Measurements from ENCODE around the gene PDS5B.
"Not testable (repeated sequence)": the region's sequence is repeated elsewhere in the genome, so short reads cannot be mapped to it uniquely, and the experiment has no call there.

Gene PDS5B

DNA sequence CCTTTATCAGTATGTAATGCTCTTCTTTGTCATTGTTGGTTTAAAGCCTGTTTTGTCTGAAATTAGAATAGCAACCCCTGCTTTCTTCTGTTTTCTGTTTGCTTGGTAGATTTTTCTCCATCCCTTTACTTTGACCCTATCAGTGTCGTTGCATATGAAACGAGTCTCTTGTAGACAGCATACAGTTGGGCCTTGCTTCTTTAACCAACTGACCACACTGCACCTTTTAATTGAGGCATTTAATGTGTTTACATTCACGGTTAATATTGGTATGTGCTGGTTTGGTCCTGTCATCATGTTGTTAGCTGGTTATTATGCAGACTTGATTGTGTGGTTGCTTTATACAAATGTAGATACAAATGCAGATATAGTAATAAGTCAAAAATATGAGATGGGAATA lies 71.1 kb downstream of the PDS5B start:
- no peak for DNase-seq

DNA sequence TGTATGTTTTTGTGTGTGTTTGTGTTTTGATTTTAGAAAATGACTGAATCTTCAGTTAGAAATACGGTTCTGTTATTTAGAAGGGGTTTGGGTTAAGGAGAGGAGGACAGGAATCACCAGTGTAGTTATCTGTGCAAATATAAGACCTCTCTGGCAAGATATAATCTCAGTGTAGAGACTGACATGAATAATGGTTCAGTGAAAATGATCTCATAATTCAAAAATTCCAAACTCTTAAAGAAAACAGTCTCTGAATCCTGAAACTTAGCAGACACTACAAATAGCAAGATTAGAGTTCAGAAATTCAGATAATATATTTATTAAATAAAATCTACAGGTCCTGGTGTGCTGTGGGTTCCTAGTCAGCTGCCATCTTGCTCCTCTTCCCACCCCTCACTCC lies 73.5 kb downstream of the PDS5B start:
- no peak for DNase-seq

- no peak for DNase-seq
These were observed 74.0 kb downstream of the PDS5B start for GRCh38 chr13:32660227-32660626.

GRCh38 chr13:32661685-32662084 lies 75.4 kb downstream of the PDS5B start:
- DNase-seq, result no peak

DNA sequence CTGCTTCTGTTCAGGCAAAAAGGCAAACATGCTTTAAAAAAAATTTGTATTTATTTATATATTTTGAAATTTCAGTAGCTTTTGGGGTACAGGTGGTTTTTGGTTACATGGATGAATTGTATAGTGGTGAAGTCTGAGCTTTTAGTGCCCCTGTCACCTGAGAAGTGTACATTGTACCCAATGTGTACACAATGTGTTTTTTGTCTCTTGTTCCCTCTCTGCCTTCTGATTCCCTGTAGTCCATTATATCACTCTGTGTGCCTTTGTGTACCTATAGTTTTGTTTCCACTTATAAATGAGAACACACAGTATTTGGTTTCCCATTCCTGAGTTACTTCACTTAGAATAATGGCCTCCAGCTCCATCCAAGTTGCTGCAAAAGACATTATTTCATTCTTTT lies 77.4 kb downstream of the PDS5B start:
- peak; percentile 23 to 28 for DNase-seq

GRCh38 chr13:32666990-32667571 lies 80.8 kb downstream of the PDS5B start:
- no peak for DNase-seq

GRCh38 chr13:32669030-32669646 lies 82.9 kb downstream of the PDS5B start:
- DNase-seq, result peak; percentile 9 to 25

DNA sequence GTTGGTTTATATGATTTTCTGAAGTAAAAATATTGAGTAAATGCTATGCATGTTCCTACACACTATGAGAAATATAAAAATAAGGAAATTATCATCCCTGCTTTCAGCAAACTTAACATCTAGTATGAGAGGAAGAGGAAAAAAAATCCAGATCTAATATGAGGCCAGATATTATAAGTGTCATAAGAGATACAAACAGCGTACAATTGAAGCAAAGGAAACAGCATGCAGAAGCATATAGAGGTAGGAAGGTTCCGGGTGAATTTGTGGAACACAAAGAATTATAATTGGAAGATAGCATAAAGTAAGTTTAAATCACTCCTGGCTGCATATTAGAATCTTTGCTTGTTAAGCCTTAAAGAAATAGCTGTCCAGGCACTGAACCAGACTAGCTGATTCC lies 88.3 kb downstream of the PDS5B start:
- DNase-seq, result no peak

DNA sequence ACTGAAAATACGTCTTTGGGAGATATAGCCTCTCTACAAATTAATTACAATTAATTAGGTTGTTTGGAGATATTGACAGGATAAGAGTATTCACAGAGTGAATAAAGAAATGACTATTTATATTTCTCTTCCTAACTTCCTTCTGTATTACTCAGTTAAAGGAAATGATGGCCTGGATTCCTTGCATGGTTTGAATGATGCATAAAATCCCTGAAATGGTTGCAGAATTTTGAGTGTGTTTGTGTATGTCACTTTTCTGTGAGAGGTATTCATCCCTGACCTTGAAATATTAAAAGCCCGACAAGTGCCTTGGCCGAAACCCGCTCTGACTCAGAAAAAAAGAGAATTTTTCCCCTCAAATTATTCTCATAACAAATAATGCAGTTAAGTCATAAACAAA lies 90.0 kb downstream of the PDS5B start:
- no peak for DNase-seq

GRCh38 chr13:32682130-32682529 lies 95.9 kb downstream of the PDS5B start:
- no peak for DNase-seq

GRCh38 chr13:32682740-32683139 lies 96.5 kb downstream of the PDS5B start:
- DNase-seq, result no peak

- DNase-seq, result no peak
These were observed 101.0 kb downstream of the PDS5B start for GRCh38 chr13:32687275-32687674.

DNA sequence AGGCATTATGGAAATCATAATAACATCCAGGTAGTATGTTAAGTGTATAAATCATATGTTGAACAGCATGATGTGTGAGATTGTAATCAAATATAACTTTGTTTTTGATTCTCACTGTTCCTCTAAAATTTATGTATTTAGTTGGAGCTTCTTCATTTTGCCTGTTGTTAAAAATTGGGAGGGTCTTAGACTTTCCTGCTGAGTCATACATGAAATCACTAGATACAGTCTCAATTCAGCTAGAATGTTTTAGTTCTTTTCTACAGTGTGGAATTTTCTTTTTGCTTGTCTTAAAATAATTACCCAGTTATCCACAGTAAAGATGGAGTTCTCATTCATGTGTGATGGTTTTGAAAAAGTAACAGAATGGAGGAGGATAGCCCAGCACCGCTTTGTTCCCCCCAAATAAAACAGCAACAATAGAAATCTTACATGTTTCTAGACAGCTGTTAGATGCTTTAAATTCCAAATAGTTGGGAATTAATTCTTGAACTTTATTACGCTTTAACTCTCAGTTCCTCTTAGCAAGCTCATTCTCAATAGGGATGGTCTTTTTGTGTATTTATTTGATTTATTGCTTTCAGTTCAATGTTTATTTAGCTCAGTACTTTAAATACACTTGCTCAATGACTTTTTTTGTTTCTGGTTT lies 109.5 kb downstream of the PDS5B start:
- DNase-seq, result no peak

GRCh38 chr13:32707471-32707870 lies 121.2 kb downstream of the PDS5B start:
- DNase-seq, result no peak

DNA sequence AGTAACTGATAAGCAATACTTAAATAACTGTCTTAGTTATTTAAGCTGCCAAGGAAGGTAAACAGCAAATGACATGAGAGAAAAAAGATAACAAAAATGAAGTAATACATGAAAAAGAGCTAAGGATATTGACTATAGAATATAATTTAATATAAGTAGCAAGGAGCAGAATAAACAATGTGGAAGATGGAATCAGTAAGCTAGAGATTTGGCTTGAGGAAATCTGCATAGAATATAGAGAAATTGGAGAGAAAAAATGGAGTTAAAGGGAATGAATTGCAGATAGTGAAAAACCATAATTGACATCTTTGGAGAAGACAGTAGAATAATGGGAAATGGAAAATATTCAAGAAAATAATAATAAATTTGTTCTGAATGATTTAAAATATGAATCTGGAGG lies 127.1 kb downstream of the PDS5B start:
- no peak for DNase-seq

GRCh38 chr13:32716201-32716600 lies 129.9 kb downstream of the PDS5B start:
- DNase-seq, result not testable (repeated sequence)

DNA sequence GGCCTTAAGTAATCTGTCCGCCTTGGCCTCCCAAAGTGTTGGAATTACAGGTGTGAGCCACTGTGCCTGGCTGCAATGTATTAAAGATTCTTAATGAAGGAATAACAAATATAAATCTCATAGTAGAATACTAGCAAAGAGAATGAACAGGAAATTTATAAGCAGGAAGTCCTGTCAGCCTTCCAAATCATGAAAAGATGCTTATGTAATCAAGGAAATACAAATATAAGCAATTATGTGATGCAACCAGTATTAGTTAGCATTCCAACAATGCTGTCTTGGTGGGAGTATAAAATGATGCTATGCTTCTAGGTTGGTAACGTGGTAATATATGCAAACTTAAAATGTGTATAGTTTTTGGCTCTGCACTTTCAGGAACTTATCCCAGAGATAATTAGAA lies 133.8 kb downstream of the PDS5B start:
- no peak for DNase-seq

DNA sequence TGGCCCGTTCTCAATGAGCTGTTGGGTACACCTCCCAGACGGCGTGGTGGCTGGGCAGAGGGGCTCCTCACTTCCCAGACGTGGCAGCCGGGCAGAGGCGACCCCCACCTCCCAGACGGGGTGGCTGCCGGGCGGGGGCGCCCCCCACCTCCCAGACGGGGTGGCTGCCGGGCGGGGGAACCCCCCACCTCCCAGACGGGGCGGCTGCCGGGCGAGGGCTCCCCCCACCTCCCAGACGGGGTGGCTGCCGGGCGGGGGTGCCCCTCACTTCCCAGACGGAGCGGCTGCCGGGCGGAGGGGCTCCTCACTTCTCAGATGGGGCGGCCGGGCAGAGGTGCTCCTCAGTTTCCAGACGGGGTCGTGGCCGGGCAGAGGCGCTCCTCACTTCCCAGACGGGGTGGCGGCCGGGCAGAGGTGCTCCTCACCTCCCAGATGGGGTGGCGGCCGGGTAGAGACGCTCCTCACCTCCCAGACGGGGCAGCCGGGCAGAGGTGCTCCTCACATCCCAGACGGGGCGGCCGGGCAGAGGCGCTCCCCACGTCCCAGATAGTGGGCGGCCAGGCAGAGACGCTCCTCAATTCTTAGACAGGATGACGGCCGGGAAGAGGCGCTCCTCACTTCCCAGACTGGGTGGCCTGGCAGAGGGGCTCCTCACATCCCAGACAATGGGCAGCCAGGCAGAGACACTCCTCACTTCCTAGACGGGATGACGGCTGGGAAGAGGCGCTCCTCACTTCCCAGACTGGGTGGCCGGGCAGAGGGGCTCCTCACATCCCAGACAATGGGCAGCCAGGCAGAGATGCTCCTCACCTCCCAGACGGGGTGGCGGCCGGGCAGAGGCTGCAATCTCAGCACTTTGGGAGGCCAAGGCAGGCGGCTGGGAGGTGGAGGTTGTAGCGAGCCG lies 135.1 kb downstream of the PDS5B start:
- not testable (repeated sequence) for DNase-seq

GRCh38 chr13:32722340-32722739 lies 136.1 kb downstream of the PDS5B start:
- DNase-seq, result no peak

DNA sequence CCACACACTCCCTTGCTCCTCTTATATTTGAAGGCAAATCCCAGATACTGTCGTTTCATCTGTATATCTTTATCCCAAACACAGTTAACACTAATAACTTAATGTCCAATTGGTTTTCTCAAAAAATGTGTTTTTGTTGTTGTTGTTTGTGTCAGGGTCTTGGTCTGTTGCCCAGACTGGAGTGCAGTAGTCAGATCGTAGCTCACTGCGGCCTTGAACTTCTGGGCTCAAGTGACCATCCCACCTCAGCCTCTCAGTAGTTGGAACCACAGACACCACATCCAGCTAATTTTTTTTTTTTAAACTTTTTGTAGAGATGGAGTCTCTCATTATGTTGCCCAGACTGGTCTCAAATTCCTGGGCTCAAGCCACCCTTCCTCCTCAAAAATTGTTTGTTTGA lies 137.7 kb downstream of the PDS5B start:
- no peak for DNase-seq

- DNase-seq, result no peak
These were observed 140.3 kb downstream of the PDS5B start for GRCh38 chr13:32726374-32727037.

- no peak for DNase-seq
These were observed 142.1 kb downstream of the PDS5B start for GRCh38 chr13:32728327-32728726.

DNA sequence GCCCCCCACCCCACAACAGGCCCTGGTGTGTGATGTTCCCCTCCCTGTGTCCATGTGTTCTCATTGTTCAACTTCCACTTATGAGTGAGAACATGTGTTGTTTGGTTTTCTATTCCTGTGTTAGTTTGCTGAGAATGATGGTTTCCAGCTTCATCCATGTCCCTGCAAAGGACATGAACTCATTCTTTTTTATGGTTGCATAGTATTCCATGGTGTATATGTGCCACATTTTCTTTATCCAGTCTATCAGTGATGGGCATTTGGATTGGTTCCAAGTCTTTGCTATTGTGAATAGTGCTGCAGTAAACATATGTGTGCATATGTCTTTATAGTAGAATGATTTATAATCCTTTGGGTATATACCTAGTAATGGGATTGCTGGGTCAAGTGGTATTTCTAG lies 142.8 kb downstream of the PDS5B start:
- DNase-seq, result not testable (repeated sequence)

All from NCI-H1930 (cell line).